WTC11 (cell line): ENCODE measurements around the gene AGBL5. TPM values are rescaled to one million over a fixed set of nuclear protein-coding genes. Genes with fewer than 3 reads are reported as not detected.

Experiments used
- ATAC-seq: fragments of 200-7000 bp; cut with Tn5 transposase; 2 replicates; pipeline ENCODE4 v1.10.0; 2021; ENCODE audit warnings: mild to moderate bottlenecking, moderate library complexity
- CTCF ChIA-PET: fragments of 300-600 bp; sonication (Branson Sonifier 250); formaldehyde crosslinking; loops from one replicate; lab custom pipeline; 2021; ENCODE audit warnings: antibody characterized with exemption; lab: Charles Lee
- POLR2A ChIA-PET: fragments of 350-600 bp; sonication (Branson Sonifier 250); formaldehyde crosslinking; loops from one replicate; lab custom pipeline; 2021; ENCODE audit warnings: antibody characterized with exemption; lab: Charles Lee
- DNase-seq: peaks from one replicate; pipeline ENCODE4 v3.0.0; 2021; ENCODE audit warnings: low spot score
- H3K27ac Mint-ChIP-seq: 2 replicates; pipeline ENCODE4 v1.8.0; 2021; ENCODE audit warnings: mixed read lengths
- H3K27me3 Mint-ChIP-seq: 2 replicates; pipeline ENCODE4 v1.8.0; 2021; ENCODE audit warnings: low read depth, mild to moderate bottlenecking, moderate library complexity, mixed read lengths
- H3K36me3 Mint-ChIP-seq: 2 replicates; pipeline ENCODE4 v1.8.0; 2021; ENCODE audit warnings: mixed read lengths
- H3K4me1 Mint-ChIP-seq: 2 replicates; pipeline ENCODE4 v1.8.0; 2022; ENCODE audit warnings: mixed read lengths
- H3K4me3 Mint-ChIP-seq: 2 replicates; pipeline ENCODE4 v1.8.0; 2021; ENCODE audit warnings: mild to moderate bottlenecking, moderate library complexity, mixed read lengths
- H3K9me3 Mint-ChIP-seq: 2 replicates; pipeline ENCODE4 v1.8.0; 2021; ENCODE audit warnings: mixed read lengths
- AR ChIP-seq: fragments of 250-450 bp; sonication (Bioruptor Pico); IDR thresholded peaks from 2 replicates; pipeline ENCODE4 v1.9.0; 2021; ENCODE audit warnings: mild to moderate bottlenecking
- ATF1 ChIP-seq: sonication (generic); formaldehyde crosslinking; IDR thresholded peaks from 2 replicates; pipeline ENCODE4 v1.8.1; 2023; ENCODE audit warnings: mild to moderate bottlenecking, moderate library complexity, missing genetic modification reagents
- CREB1 ChIP-seq: sonication (generic); formaldehyde crosslinking; IDR thresholded peaks from 2 replicates; pipeline ENCODE4 v1.8.0; 2023; ENCODE audit warnings: mild to moderate bottlenecking, missing genetic modification reagents
- CREM ChIP-seq: sonication (generic); formaldehyde crosslinking; IDR thresholded peaks from 2 replicates; pipeline ENCODE4 v1.8.1; 2022; ENCODE audit warnings: mild to moderate bottlenecking, missing genetic modification reagents, moderate library complexity
- E2F4 ChIP-seq: sonication (generic); formaldehyde crosslinking; IDR thresholded peaks from 2 replicates; pipeline ENCODE4 v1.8.1; 2022; ENCODE audit warnings: low read depth, mild to moderate bottlenecking, moderate library complexity, missing genetic modification reagents, borderline replicate concordance
- FOXK1 ChIP-seq: sonication (generic); formaldehyde crosslinking; IDR thresholded peaks from 2 replicates; pipeline ENCODE4 v1.8.0; 2022; ENCODE audit warnings: mild to moderate bottlenecking, moderate library complexity, missing genetic modification reagents
- FOXP1 ChIP-seq: sonication (generic); formaldehyde crosslinking; IDR thresholded peaks from 2 replicates; pipeline ENCODE4 v1.8.0; 2022; ENCODE audit warnings: missing genetic modification reagents, mild to moderate bottlenecking, moderate library complexity, borderline replicate concordance
- GABPB1 ChIP-seq: sonication (generic); formaldehyde crosslinking; IDR thresholded peaks from 2 replicates; pipeline ENCODE4 v1.8.1; 2023; ENCODE audit warnings: mild to moderate bottlenecking, missing genetic modification reagents
- HMGA2 ChIP-seq: fragments of 250-450 bp; sonication (Bioruptor Pico); IDR thresholded peaks from 2 replicates; pipeline ENCODE4 v1.4.0; 2021; ENCODE audit warnings: mild to moderate bottlenecking, moderate library complexity
- HMGXB4 ChIP-seq: sonication (generic); formaldehyde crosslinking; IDR thresholded peaks from 2 replicates; pipeline ENCODE4 v1.8.1; 2023; ENCODE audit warnings: mild to moderate bottlenecking, moderate library complexity, missing genetic modification reagents
- IRF2 ChIP-seq: sonication (generic); formaldehyde crosslinking; IDR thresholded peaks from 2 replicates; pipeline ENCODE4 v1.8.0; 2022; ENCODE audit warnings: low read depth, missing genetic modification reagents, borderline replicate concordance
- KAT7 ChIP-seq: sonication (generic); formaldehyde crosslinking; IDR thresholded peaks from 2 replicates; pipeline ENCODE4 v1.8.1; 2023; ENCODE audit warnings: missing genetic modification reagents, mild to moderate bottlenecking, borderline replicate concordance
- NFATC4 ChIP-seq: fragments of 250-450 bp; sonication (Bioruptor Pico); IDR thresholded peaks from 2 replicates; pipeline ENCODE4 v1.9.0; 2021; ENCODE audit warnings: mild to moderate bottlenecking
- NFYB ChIP-seq: sonication (generic); formaldehyde crosslinking; conservative IDR thresholded peaks from 2 replicates; pipeline ENCODE4 v1.8.0; 2022; ENCODE audit warnings: low read depth, missing genetic modification reagents
- RELA ChIP-seq: sonication (generic); formaldehyde crosslinking; IDR thresholded peaks from 2 replicates; pipeline ENCODE4 v1.8.1; 2022; ENCODE audit warnings: missing genetic modification reagents, mild to moderate bottlenecking, borderline replicate concordance
- SP1 ChIP-seq: sonication (generic); formaldehyde crosslinking; conservative IDR thresholded peaks from 2 replicates; pipeline ENCODE4 v1.8.1; 2022; ENCODE audit warnings: missing genetic modification reagents
- TCF7 ChIP-seq: sonication (generic); formaldehyde crosslinking; IDR thresholded peaks from 2 replicates; pipeline ENCODE4 v1.8.0; 2022; ENCODE audit warnings: mild to moderate bottlenecking, low read depth, missing genetic modification reagents, moderate library complexity
- TP53 ChIP-seq: sonication (generic); formaldehyde crosslinking; IDR thresholded peaks from 2 replicates; pipeline ENCODE4 v1.8.1; 2023; ENCODE audit warnings: mild to moderate bottlenecking, missing genetic modification reagents
- USF2 ChIP-seq: sonication (generic); formaldehyde crosslinking; IDR thresholded peaks from 2 replicates; pipeline ENCODE4 v1.8.1; 2023; ENCODE audit warnings: mild to moderate bottlenecking, missing genetic modification reagents, moderate library complexity
- ZBTB43 ChIP-seq: sonication (generic); formaldehyde crosslinking; IDR thresholded peaks from 2 replicates; pipeline ENCODE4 v1.8.1; 2023; ENCODE audit warnings: mild to moderate bottlenecking, missing genetic modification reagents
- ZNF121 ChIP-seq: sonication (generic); formaldehyde crosslinking; IDR thresholded peaks from 2 replicates; pipeline ENCODE4 v1.8.0; 2023; ENCODE audit warnings: missing genetic modification reagents
- ZNF138 ChIP-seq: sonication (generic); formaldehyde crosslinking; conservative IDR thresholded peaks from 2 replicates; pipeline ENCODE4 v1.8.1; 2022; ENCODE audit warnings: mild to moderate bottlenecking, moderate library complexity, missing genetic modification reagents
- ZNF396 ChIP-seq: fragments of 250-450 bp; sonication (Bioruptor Pico); IDR thresholded peaks from 2 replicates; pipeline ENCODE4 v1.8.0; 2021; ENCODE audit warnings: mild to moderate bottlenecking, moderate library complexity, borderline replicate concordance
- total RNA-seq: library from RNA; stranded (reverse); gene quantifications from 3 replicates; pipeline ENCODE4 v1.2.3, GENCODE V29; 2021

AGBL5 gene
- total RNA-seq, 1 experiment from 2014 or later, result 43.0 TPM

- ATAC-seq, result peak; percentile 61
- Mint-ChIP-seq H3K27me3 (peaks cover 61% of the 10 kb centered on the region), H3K36me3 (no peaks in the 10 kb centered on the region), H3K4me3 (peak overlapping the region; percentile 60), H3K9me3 (no peaks in the 10 kb centered on the region), H3K4me1 (peaks cover 9% of the 10 kb centered on the region; the same call in 1 of the 2 replicates), H3K27ac (no peak overlapping the region)
- CTCF ChIA-PET, result interaction anchor here (0.6 to 2.1 kb wide), 6 partner anchors 16 to 90 kb away, joined by 3 to 11 read pairs (median 5); partner anchors contain the start of genes KHK and PREB
- TF ChIP-seq SP1 (CRISPR knock-in tag) (0 out of 2 replicates have a peak, but pooled peaks have one; percentile 13), ZNF121 (CRISPR knock-in tag) (no peak)
- DNase-seq, result no peak
- POLR2A ChIA-PET, result interaction anchor here (1.6 kb wide), 1 partner anchor 16 kb away, joined by 5 read pairs; the partner anchor contains the start of gene PREB
These were observed 66.6 kb downstream of the AGBL5 start for GRCh38 chr2:27117995-27118524.

- no peak within 1 kb of the TSS for H3K27ac Mint-ChIP-seq
- DNase-seq, result peak; percentile 55
- peak within 1 kb of the TSS; percentile 73 for H3K4me3 Mint-ChIP-seq
- peaks cover 12% of the 10 kb centered on the region; the same call in 1 of the 2 replicates for H3K4me1 Mint-ChIP-seq
- H3K27me3 Mint-ChIP-seq, result peaks cover 66% of the 10 kb centered on the region
- POLR2A ChIA-PET, result interaction anchor here (1.6 kb wide), 1 partner anchor 15 kb away, joined by 5 read pairs; the partner anchor contains the start of gene PREB
- no peaks in the 10 kb centered on the region for H3K36me3 Mint-ChIP-seq
- no peaks in the 10 kb centered on the region for H3K9me3 Mint-ChIP-seq
- peak; percentile 63 for ATAC-seq
- CTCF ChIA-PET, result interaction anchor here (1.0 to 2.1 kb wide), 4 partner anchors 15 to 73 kb away, joined by 3 to 11 read pairs (median 8); partner anchors contain the start of gene PREB
- TF ChIP-seq ATF1 (CRISPR knock-in tag) (no peak), IRF2 (CRISPR knock-in tag) (no peak), CREM (0 out of 2 replicates have a peak, but pooled peaks have one; percentile 50), AR (no peak), TP53 (CRISPR knock-in tag) (peak; percentile 78), HMGXB4 (peak; percentile 29; the same call in 1 of the 2 replicates), USF2 (CRISPR knock-in tag) (peak; percentile 32; the same call in 1 of the 2 replicates), SP1 (CRISPR knock-in tag) (peak; percentile 61; the same call in 1 of the 2 replicates), RELA (peak; percentile 67; the same call in 1 of the 2 replicates), NFATC4 (no peak), CREB1 (CRISPR knock-in tag) (no peak), E2F4 (CRISPR knock-in tag) (no peak), FOXK1 (CRISPR knock-in tag) (peak; percentile 67), ZNF396 (CRISPR knock-in tag) (no peak), GABPB1 (CRISPR knock-in tag) (no peak), ZBTB43 (CRISPR knock-in tag) (peak; percentile 99), ZNF138 (CRISPR knock-in tag) (peak; percentile 42; the same call in 1 of the 2 replicates), HMGA2 (CRISPR knock-in tag) (no peak), FOXP1 (CRISPR knock-in tag) (peak; percentile 76; the same call in 1 of the 2 replicates), KAT7 (CRISPR knock-in tag) (no peak), TCF7 (CRISPR knock-in tag) (peak; percentile 81; the same call in 1 of the 2 replicates), NFYB (CRISPR knock-in tag) (no peak)
These were observed 67.3 kb downstream of the AGBL5 start, which contains the start of gene CGREF1 for GRCh38 chr2:27118525-27119329. Gene CGREF1 (minus strand): TSS chr2:27119128. CDS start chr2:27104366, 14,762 bp downstream.
